HepG2 (cell line): ENCODE measurements around the gene PLEKHG2. TPM values are rescaled to one million over a fixed set of nuclear protein-coding genes. Genes with fewer than 3 reads are reported as not detected.

ENCODE experiments used
- ARNT2 ChIP-seq: sonication (generic); formaldehyde crosslinking; IDR thresholded peaks from 2 replicates; pipeline ENCODE4 v1.8.0; 2022; ENCODE audit warnings: mild to moderate bottlenecking, low read depth, missing genetic modification reagents, moderate library complexity
- CBX1 ChIP-seq: IDR thresholded peaks from one replicate; pipeline ENCODE4 v1.6.1; 2016; ENCODE audit warnings: antibody characterized with exemption, low read depth
- CCDC6 ChIP-seq: sonication (generic); formaldehyde crosslinking; IDR thresholded peaks from 2 replicates; pipeline ENCODE4 v1.8.1; 2022; ENCODE audit warnings: mild to moderate bottlenecking, missing genetic modification reagents, moderate library complexity
- FIP1L1 ChIP-seq: fragments of 200-400 bp; formaldehyde crosslinking; IDR thresholded peaks from 2 replicates; pipeline ENCODE4 v1.6.1; 2018; ENCODE audit warnings: low read depth, mild to moderate bottlenecking, low read length, moderate library complexity, borderline replicate concordance; ENCODE audit not compliant: insufficient read depth
- GMEB2 ChIP-seq: IDR thresholded peaks from 2 replicates; pipeline ENCODE4 v1.6.1; 2016; ENCODE audit warnings: missing biosample characterization, missing genetic modification reagents, low read depth
- HMGA1 ChIP-seq: sonication (generic); formaldehyde crosslinking; conservative IDR thresholded peaks from 2 replicates; pipeline ENCODE4 v1.4.0; 2020; ENCODE audit warnings: missing genetic modification reagents
- HNRNPH1 ChIP-seq: fragments of 200-400 bp; formaldehyde crosslinking; optimal IDR thresholded peaks from 2 replicates; pipeline ENCODE3; 2017; ENCODE audit warnings: mild to moderate bottlenecking, low read depth, low read length
- HNRNPL ChIP-seq: fragments of 200-400 bp; formaldehyde crosslinking; IDR thresholded peaks from 2 replicates; pipeline ENCODE4 v1.6.1; 2017; ENCODE audit warnings: mild to moderate bottlenecking, low read depth, low read length
- IKZF1 ChIP-seq: fragments of 450-650 bp; IDR thresholded peaks from 2 replicates; pipeline ENCODE4 v1.7.1; 2016
- NFYC ChIP-seq: IDR thresholded peaks from 2 replicates; pipeline ENCODE4 v1.6.1; 2016; ENCODE audit warnings: missing genetic modification reagents, missing compliant biosample characterization
- PAX8 ChIP-seq: sonication (generic); formaldehyde crosslinking; IDR thresholded peaks from 2 replicates; pipeline ENCODE4 v1.8.0; 2022; ENCODE audit warnings: mild to moderate bottlenecking, missing genetic modification reagents, borderline replicate concordance
- RFX5 ChIP-seq: IDR thresholded peaks from 2 replicates; pipeline ENCODE4 v1.6.1; 2011; ENCODE audit warnings: low read depth, low read length, improper control_type of control experiment
- SMC3 ChIP-seq: IDR thresholded peaks from 2 replicates; pipeline ENCODE4 v1.6.1; 2011; ENCODE audit warnings: low read length, improper control_type of control experiment
- SP140L ChIP-seq: sonication (generic); formaldehyde crosslinking; IDR thresholded peaks from 2 replicates; pipeline ENCODE4 v1.4.0; 2020; ENCODE audit warnings: missing genetic modification reagents, borderline replicate concordance
- SP2 ChIP-seq: sonication (generic); formaldehyde crosslinking; IDR thresholded peaks from 2 replicates; pipeline ENCODE4 v1.5.1; 2020; ENCODE audit warnings: mild to moderate bottlenecking, missing genetic modification reagents
- TEAD2 ChIP-seq: sonication (generic); formaldehyde crosslinking; IDR thresholded peaks from 2 replicates; pipeline ENCODE4 v1.9.0; 2021; ENCODE audit warnings: missing genetic modification reagents
- THAP11 ChIP-seq: IDR thresholded peaks from 2 replicates; pipeline ENCODE4 v1.6.1; 2016; ENCODE audit warnings: missing biosample characterization, missing genetic modification reagents
- TMF1 ChIP-seq: sonication (generic); formaldehyde crosslinking; IDR thresholded peaks from 2 replicates; pipeline ENCODE4 v1.8.1; 2022; ENCODE audit warnings: low read depth, missing genetic modification reagents
- TRIM22 ChIP-seq: fragments of 450-650 bp; IDR thresholded peaks from 2 replicates; pipeline ENCODE4 v1.6.1; 2017
- USF2 ChIP-seq, 2 experiments: sonication (generic) in 1 of 2; formaldehyde crosslinking in 1 of 2; IDR thresholded peaks; 2 replicates each; pipeline versions ENCODE4 v1.5.1 to v1.6.1; 2011 to 2020; ENCODE audit warnings: borderline replicate concordance in 1 of 2, low read depth in 1 of 2, low read length in 1 of 2, mild to moderate bottlenecking in 1 of 2, missing genetic modification reagents in 1 of 2, moderate library complexity in 1 of 2
- ZFP62 ChIP-seq: sonication (generic); formaldehyde crosslinking; IDR thresholded peaks from 2 replicates; pipeline ENCODE4 v1.4.0; 2020; ENCODE audit warnings: missing genetic modification reagents
- ZKSCAN1 ChIP-seq: fragments of 150-350 bp; IDR thresholded peaks from 2 replicates; pipeline ENCODE4 v1.6.1; 2014; ENCODE audit warnings: low read length
- ZNF296 ChIP-seq: sonication (generic); formaldehyde crosslinking; conservative IDR thresholded peaks from 2 replicates; pipeline ENCODE4 v1.5.0; 2020; ENCODE audit warnings: mild to moderate bottlenecking, missing genetic modification reagents
- ZNF350 ChIP-seq: sonication (generic); formaldehyde crosslinking; IDR thresholded peaks from 2 replicates; pipeline ENCODE4 v1.4.0; 2020; ENCODE audit warnings: mild to moderate bottlenecking, low read depth, missing genetic modification reagents, borderline replicate concordance
- ZNF709 ChIP-seq: sonication (generic); formaldehyde crosslinking; IDR thresholded peaks from 2 replicates; pipeline ENCODE4 v1.5.0; 2020; ENCODE audit warnings: mild to moderate bottlenecking, missing genetic modification reagents
- ZNF839 ChIP-seq: sonication (generic); formaldehyde crosslinking; IDR thresholded peaks from 2 replicates; pipeline ENCODE4 v1.4.0; 2020; ENCODE audit warnings: missing genetic modification reagents, mild to moderate bottlenecking, borderline replicate concordance
- polyA plus RNA-seq, 8 experiments: library from polyadenylated mRNA; depleted of rRNA in 3 of 8; stranded (reverse) in 7 of 8; unstranded in 1 of 8; fragments of >200 nt; fragmentation: Illumina TruSeq in 4 of 8; extraction: Trizol in 4 of 8; gene quantifications; 2 replicates each; pipeline versions ENCODE4 v1.2.1 to v1.2.3, GENCODE V29; 2011 to 2016; ENCODE audit warnings: low read depth in 4 of 8, missing spikeins in 1 of 8, mixed read lengths in 1 of 8; ENCODE audit not compliant: insufficient read depth in 1 of 8
- total RNA-seq, 5 experiments: library from RNA; depleted of rRNA; stranded (reverse); fragments of >200 nt; fragmentation: Illumina TruSeq; extraction: Trizol; gene quantifications; 2 replicates each; pipeline ENCODE4 v1.2.3, GENCODE V29; 2016; ENCODE audit warnings: low read depth in 1 of 5

Gene PLEKHG2
- total and polyA plus RNA-seq, 2 of the 13 experiments (the other 11 are each of a cell fraction or from before 2014, with no cell fraction given), result 3.6 to 6.8 TPM

GRCh38 chr19:39435499-39436349 is 23.3 kb downstream of the PLEKHG2 start, which contains the start of gene RPS16 (continued):
- TF ChIP-seq USF2 (IDR thresholded peaks at IDR 0.05; ENCODE audit: low read depth, low read length) (no peak), USF2 (CRISPR knock-in tag; IDR thresholded peaks at IDR 0.05; ENCODE audit: borderline replicate concordance) (peak; percentile 57; the same call in 1 of the 2 replicates), ZNF350 (CRISPR knock-in tag) (peak; percentile 94; the same call in 1 of the 2 replicates), SP2 (CRISPR knock-in tag) (peak; percentile 88), GMEB2 (CRISPR knock-in tag) (peak; percentile 57; the same call in 1 of the 2 replicates), THAP11 (CRISPR knock-in tag) (peak; percentile 96), TMF1 (CRISPR knock-in tag) (0 out of 2 replicates have a peak, but pooled peaks have one; percentile 46), SP140L (CRISPR knock-in tag) (peak; percentile 55; the same call in 1 of the 2 replicates), CCDC6 (peak; percentile 80; the same call in 1 of the 2 replicates), HNRNPL (0 out of 2 replicates have a peak, but pooled peaks have one; percentile 59), ZKSCAN1 (no peak), NFYC (CRISPR knock-in tag) (peak; percentile 43; the same call in 1 of the 2 replicates), RFX5 (no peak), ZNF296 (CRISPR knock-in tag) (no peak), ZNF839 (0 out of 2 replicates have a peak, but pooled peaks have one; percentile 88), CBX1 (peak; percentile 49), TRIM22 (no peak), HMGA1 (CRISPR knock-in tag) (no peak), ZFP62 (CRISPR knock-in tag) (no peak), IKZF1 (no peak), SMC3 (no peak), PAX8 (CRISPR knock-in tag) (peak; percentile 84; the same call in 1 of the 2 replicates), HNRNPH1 (no peak), FIP1L1 (peak; percentile 86; the same call in 1 of the 2 replicates), ZNF709 (CRISPR knock-in tag) (peak; percentile 85; the same call in 1 of the 2 replicates), ARNT2 (CRISPR knock-in tag) (peak; percentile 93), TEAD2 (CRISPR knock-in tag) (no peak)
